Measurements from ENCODE around the gene EHHADH.

DNA sequence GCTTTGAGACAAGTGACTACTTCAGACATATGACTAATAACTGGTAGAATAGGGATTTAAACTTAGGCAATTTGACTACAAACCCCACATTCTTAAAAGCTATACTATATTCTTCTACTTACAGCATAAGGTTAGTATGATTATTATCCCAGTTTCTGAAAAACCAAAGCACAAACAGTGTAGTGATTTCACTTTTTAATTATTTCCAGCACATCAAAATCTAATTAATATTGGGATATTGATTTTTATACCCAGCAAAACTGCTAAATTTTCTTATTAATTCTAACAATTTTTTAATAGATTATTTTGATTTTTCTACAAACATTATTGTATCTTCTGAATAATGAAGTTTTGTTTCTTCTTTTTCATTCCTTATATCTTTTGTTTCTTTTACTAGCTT is 16.9 kb downstream of the EHHADH start:
- TF ChIP-seq CTCF (conservative IDR thresholded peaks at IDR 0.05 in 1 of 2, IDR thresholded peaks at IDR 0.05 in 1 of 2; ENCODE audit: extremely low read depth in 1 of 2, insufficient read depth in 1 of 2, low read depth in 1 of 2, low read length in 2 of 2) (no peak), EZH2 (IDR thresholded peaks at IDR 0.05; ENCODE audit: borderline replicate concordance, low read length) (no peak)

Measured in mammary epithelial cell (primary cell).